Neural cell (in vitro differentiated cells): ENCODE measurements around the gene PLXDC2. TPM values are rescaled to one million over a fixed set of nuclear protein-coding genes. Genes with fewer than 3 reads are reported as not detected.

Experiments used
- H2AFZ ChIP-seq: fragments of 200-600, 300-800 bp; sonication (generic), shearing (Covaris generic); 2 replicates; pipeline ENCODE4 v1.6.0; 2014; ENCODE audit warnings: low read depth, mild to moderate bottlenecking, antibody characterized with exemption, low read length, moderate library complexity
- H3F3A ChIP-seq: fragments of 200-600 bp; shearing (Covaris generic); 2 replicates; pipeline ENCODE4 v1.6.1; 2016; ENCODE audit warnings: mild to moderate bottlenecking, moderate library complexity, mixed read lengths, antibody characterized with exemption, low read length; ENCODE audit not compliant: insufficient read depth, poor library complexity, severe bottlenecking
- H3K27ac ChIP-seq: fragments of 200-600, 300-800 bp; sonication (generic), shearing (Covaris generic); 2 replicates; pipeline ENCODE4 v1.5.1; 2014; ENCODE audit warnings: mild to moderate bottlenecking, low read length, moderate library complexity
- H3K27me3 ChIP-seq: fragments of 300-800, 200-600 bp; sonication (generic), shearing (Covaris generic); 2 replicates; pipeline ENCODE4 v1.6.0; 2014; ENCODE audit warnings: mild to moderate bottlenecking, low read depth, low read length, moderate library complexity; ENCODE audit not compliant: insufficient read depth
- H3K36me3 ChIP-seq: fragments of 300-800, 200-600 bp; sonication (generic), shearing (Covaris generic); 2 replicates; pipeline ENCODE4 v1.5.1; 2014; ENCODE audit warnings: mild to moderate bottlenecking, antibody characterized with exemption, low read length, moderate library complexity; ENCODE audit not compliant: insufficient read depth
- H3K4me2 ChIP-seq: fragments of 300-800, 200-600 bp; sonication (generic), shearing (Covaris generic); 2 replicates; pipeline ENCODE4 v1.6.0; 2014; ENCODE audit warnings: mild to moderate bottlenecking, low read length
- H3K4me3 ChIP-seq: fragments of 300-800, 200-600 bp; sonication (generic), shearing (Covaris generic); 2 replicates; pipeline ENCODE4 v1.5.1; 2014; ENCODE audit warnings: mild to moderate bottlenecking, low read length, moderate library complexity
- H3K79me2 ChIP-seq: fragments of 200-600 bp; shearing (Covaris generic); replicated peaks from 2 replicates; pipeline ENCODE4 v1.6.0; 2014; ENCODE audit warnings: mild to moderate bottlenecking, low read length, moderate library complexity; ENCODE audit not compliant: insufficient read depth
- H3K9ac ChIP-seq: fragments of 300-800, 200-600 bp; sonication (generic), shearing (Covaris generic); 2 replicates; pipeline ENCODE4 v1.6.1; 2016; ENCODE audit warnings: mild to moderate bottlenecking, low read length, mixed read lengths
- H3K9me2 ChIP-seq: fragments of 200-600 bp; shearing (Covaris generic); 2 replicates; pipeline ENCODE4 v1.6.1; 2016; ENCODE audit warnings: mild to moderate bottlenecking, low read length, mixed read lengths; ENCODE audit not compliant: insufficient read depth
- H3K9me3 ChIP-seq: fragments of 200-600, 300-800 bp; sonication (generic), shearing (Covaris generic); 2 replicates; pipeline ENCODE4 v1.6.1; 2016; ENCODE audit warnings: mild to moderate bottlenecking, mixed run types, low read length, moderate library complexity, mixed read lengths
- H4K20me1 ChIP-seq: fragments of 200-600 bp; shearing (Covaris generic); 2 replicates; pipeline ENCODE4 v1.6.1; 2016; ENCODE audit warnings: mild to moderate bottlenecking, mixed run types; ENCODE audit not compliant: insufficient read depth
- EP300 ChIP-seq: fragments of 450-650 bp; conservative IDR thresholded peaks from 2 replicates; pipeline ENCODE4 v1.6.1; 2014; ENCODE audit warnings: antibody characterized with exemption, mild to moderate bottlenecking, moderate library complexity; ENCODE audit not compliant: poor library complexity, severe bottlenecking
- EZH2 ChIP-seq: fragments of 200-600, 300-800 bp; shearing (Covaris generic), sonication (generic); IDR thresholded peaks from 2 replicates; pipeline ENCODE4 v1.6.1; 2014; ENCODE audit warnings: antibody characterized with exemption, low read length, borderline replicate concordance, mild to moderate bottlenecking; ENCODE audit not compliant: insufficient read depth, poor library complexity, severe bottlenecking
- MXI1 ChIP-seq: fragments of 450-650 bp; conservative IDR thresholded peaks from 2 replicates; pipeline ENCODE4 v1.6.1; 2014; ENCODE audit warnings: antibody characterized with exemption, mild to moderate bottlenecking; ENCODE audit not compliant: poor library complexity, severe bottlenecking
- POLR2AphosphoS5 ChIP-seq: IDR thresholded peaks from 2 replicates; pipeline ENCODE4 v1.6.1; 2012
- RAD21 ChIP-seq: fragments of 450-650 bp; conservative IDR thresholded peaks from 2 replicates; pipeline ENCODE4 v1.6.1; 2014; ENCODE audit warnings: antibody characterized with exemption, mild to moderate bottlenecking, moderate library complexity
- SMC3 ChIP-seq: fragments of 450-650 bp; conservative IDR thresholded peaks from 2 replicates; pipeline ENCODE4 v1.6.1; 2014; ENCODE audit warnings: antibody characterized with exemption, mild to moderate bottlenecking, moderate library complexity; ENCODE audit not compliant: poor library complexity
- TAF1 ChIP-seq: IDR thresholded peaks from 2 replicates; pipeline ENCODE4 v1.6.1; 2012; ENCODE audit warnings: low read depth
- polyA plus RNA-seq: library from polyadenylated mRNA; depleted of rRNA; stranded (reverse); fragments of >200 nt; gene quantifications from 2 replicates; pipeline ENCODE4 v1.2.3, GENCODE V29; 2014
- TF ChIP-seq, protein P1 (sequence below): IDR thresholded peaks from 2 replicates; pipeline ENCODE4 v1.6.1; 2012; ENCODE audit warnings: borderline replicate concordance
- TF ChIP-seq, protein P2 (sequence below): fragments of 450-650 bp; IDR thresholded peaks from 2 replicates; pipeline ENCODE4 v1.5.1; 2014; ENCODE audit warnings: antibody characterized with exemption, mild to moderate bottlenecking, moderate library complexity; ENCODE audit not compliant: poor library complexity, severe bottlenecking

Gene PLXDC2
- polyA plus RNA-seq, 1 donor from 2014 or later: 2.3 TPM

DNA sequence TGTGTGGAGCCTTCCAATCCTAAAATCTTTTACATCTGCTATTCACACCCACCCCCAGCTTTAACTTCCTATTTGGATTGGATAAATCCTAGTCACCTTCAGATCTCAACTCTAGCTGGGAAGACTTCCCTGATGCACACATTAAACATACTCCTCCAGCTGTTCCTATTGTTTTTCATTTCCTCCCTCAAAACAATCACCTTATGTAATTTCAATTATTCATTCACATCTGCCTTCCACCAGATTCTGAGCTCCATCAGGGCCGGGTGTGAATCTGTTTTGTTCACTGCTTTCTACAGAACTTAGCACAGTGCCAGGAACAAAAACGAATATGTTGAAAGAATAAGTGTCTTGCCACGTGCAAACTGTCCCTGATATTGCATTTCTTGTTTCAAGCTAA, 497.4 kb downstream of the PLXDC2 start:
- no peaks in the 10 kb centered on the region for H3K27me3 ChIP-seq
- H3K4me3 ChIP-seq: no peak overlapping the region
- H3F3A ChIP-seq: no peaks in the 10 kb centered on the region
- H3K9me2 ChIP-seq: no peaks in the 10 kb centered on the region
- no peaks in the 10 kb centered on the region for H3K79me2 ChIP-seq
- no peak overlapping the region for H2AFZ ChIP-seq
- no peak overlapping the region for H3K9ac ChIP-seq
- no peak overlapping the region for H3K27ac ChIP-seq
- H3K9me3 ChIP-seq: no peaks in the 10 kb centered on the region
- H3K36me3 ChIP-seq: no peaks in the 10 kb centered on the region
- H3K4me2 ChIP-seq: no peak overlapping the region
- TF ChIP-seq RAD21 (no peak), EP300 (no peak), TAF1 (no peak), EZH2 (no peak), POLR2AphosphoS5 (no peak), SMC3 (no peak), MXI1 (no peak)
- TF ChIP-seq, protein P1, sequence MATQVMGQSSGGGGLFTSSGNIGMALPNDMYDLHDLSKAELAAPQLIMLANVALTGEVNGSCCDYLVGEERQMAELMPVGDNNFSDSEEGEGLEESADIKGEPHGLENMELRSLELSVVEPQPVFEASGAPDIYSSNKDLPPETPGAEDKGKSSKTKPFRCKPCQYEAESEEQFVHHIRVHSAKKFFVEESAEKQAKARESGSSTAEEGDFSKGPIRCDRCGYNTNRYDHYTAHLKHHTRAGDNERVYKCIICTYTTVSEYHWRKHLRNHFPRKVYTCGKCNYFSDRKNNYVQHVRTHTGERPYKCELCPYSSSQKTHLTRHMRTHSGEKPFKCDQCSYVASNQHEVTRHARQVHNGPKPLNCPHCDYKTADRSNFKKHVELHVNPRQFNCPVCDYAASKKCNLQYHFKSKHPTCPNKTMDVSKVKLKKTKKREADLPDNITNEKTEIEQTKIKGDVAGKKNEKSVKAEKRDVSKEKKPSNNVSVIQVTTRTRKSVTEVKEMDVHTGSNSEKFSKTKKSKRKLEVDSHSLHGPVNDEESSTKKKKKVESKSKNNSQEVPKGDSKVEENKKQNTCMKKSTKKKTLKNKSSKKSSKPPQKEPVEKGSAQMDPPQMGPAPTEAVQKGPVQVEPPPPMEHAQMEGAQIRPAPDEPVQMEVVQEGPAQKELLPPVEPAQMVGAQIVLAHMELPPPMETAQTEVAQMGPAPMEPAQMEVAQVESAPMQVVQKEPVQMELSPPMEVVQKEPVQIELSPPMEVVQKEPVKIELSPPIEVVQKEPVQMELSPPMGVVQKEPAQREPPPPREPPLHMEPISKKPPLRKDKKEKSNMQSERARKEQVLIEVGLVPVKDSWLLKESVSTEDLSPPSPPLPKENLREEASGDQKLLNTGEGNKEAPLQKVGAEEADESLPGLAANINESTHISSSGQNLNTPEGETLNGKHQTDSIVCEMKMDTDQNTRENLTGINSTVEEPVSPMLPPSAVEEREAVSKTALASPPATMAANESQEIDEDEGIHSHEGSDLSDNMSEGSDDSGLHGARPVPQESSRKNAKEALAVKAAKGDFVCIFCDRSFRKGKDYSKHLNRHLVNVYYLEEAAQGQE: no peak
- TF ChIP-seq, protein P2, sequence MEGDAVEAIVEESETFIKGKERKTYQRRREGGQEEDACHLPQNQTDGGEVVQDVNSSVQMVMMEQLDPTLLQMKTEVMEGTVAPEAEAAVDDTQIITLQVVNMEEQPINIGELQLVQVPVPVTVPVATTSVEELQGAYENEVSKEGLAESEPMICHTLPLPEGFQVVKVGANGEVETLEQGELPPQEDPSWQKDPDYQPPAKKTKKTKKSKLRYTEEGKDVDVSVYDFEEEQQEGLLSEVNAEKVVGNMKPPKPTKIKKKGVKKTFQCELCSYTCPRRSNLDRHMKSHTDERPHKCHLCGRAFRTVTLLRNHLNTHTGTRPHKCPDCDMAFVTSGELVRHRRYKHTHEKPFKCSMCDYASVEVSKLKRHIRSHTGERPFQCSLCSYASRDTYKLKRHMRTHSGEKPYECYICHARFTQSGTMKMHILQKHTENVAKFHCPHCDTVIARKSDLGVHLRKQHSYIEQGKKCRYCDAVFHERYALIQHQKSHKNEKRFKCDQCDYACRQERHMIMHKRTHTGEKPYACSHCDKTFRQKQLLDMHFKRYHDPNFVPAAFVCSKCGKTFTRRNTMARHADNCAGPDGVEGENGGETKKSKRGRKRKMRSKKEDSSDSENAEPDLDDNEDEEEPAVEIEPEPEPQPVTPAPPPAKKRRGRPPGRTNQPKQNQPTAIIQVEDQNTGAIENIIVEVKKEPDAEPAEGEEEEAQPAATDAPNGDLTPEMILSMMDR: no peak
- no peaks in the 10 kb centered on the region for H4K20me1 ChIP-seq

DNA sequence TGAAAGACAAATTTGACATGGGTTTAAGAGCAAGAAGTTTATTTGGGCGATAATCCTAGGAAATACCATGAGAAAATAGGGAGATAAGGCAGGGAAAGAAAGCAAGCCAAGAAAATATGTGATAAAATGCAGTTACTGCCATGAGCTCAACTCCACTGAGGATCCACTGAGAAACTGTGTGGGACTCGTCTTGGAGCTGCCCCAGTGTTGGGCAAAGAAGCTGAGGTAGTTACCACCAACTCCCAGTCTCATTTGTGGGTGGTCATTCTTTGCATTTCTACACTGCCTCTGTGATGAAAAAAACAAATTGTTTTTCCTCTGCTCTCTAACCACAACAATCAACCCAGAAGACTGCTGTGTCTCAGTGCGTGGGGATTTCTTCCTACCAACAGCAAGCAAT, 498.2 kb downstream of the PLXDC2 start:
- TF ChIP-seq EP300: no peak
- no peak for TF ChIP-seq EZH2
- TF ChIP-seq SMC3: no peak
- no peak for TF ChIP-seq POLR2AphosphoS5
- TF ChIP-seq TAF1: no peak
- TF ChIP-seq, protein P2: no peak
- TF ChIP-seq MXI1: no peak
- TF ChIP-seq RAD21: no peak
- TF ChIP-seq, protein P1: no peak
- Histone ChIP-seq H3K9ac (no peak overlapping the region), H3K9me2 (no peaks in the 10 kb centered on the region), H3K27ac (no peak overlapping the region), H3K9me3 (no peaks in the 10 kb centered on the region), H3K36me3 (no peaks in the 10 kb centered on the region), H3K4me3 (no peak overlapping the region), H3K27me3 (no peaks in the 10 kb centered on the region), H2AFZ (no peak overlapping the region), H3F3A (no peaks in the 10 kb centered on the region), H3K79me2 (no peaks in the 10 kb centered on the region), H3K4me2 (no peak overlapping the region), H4K20me1 (no peaks in the 10 kb centered on the region)
